Glomerular endothelial cell (primary cell): ENCODE measurements around the gene PHKA2. TPM values are rescaled to one million over a fixed set of nuclear protein-coding genes. Genes with fewer than 3 reads are reported as not detected.
"Not testable (repeated sequence)": the region's sequence is repeated elsewhere in the genome, so short reads cannot be mapped to it uniquely, and the experiment has no call there.

Experiments
- DNase-seq: peaks from one replicate; pipeline ENCODE4 v3.0.0-alpha.2; 2011; ENCODE audit warnings: low read depth, low spot score; ENCODE audit errors: extremely low read depth
- total RNA-seq: library from RNA; depleted of rRNA; stranded (reverse); fragments of >200 nt; gene quantifications from 2 replicates; pipeline ENCODE4 v1.2.3, GENCODE V29; 2015

The PHKA2 gene
- total RNA-seq, 1 donor from 2014 or later, result 6.7 TPM

DNA sequence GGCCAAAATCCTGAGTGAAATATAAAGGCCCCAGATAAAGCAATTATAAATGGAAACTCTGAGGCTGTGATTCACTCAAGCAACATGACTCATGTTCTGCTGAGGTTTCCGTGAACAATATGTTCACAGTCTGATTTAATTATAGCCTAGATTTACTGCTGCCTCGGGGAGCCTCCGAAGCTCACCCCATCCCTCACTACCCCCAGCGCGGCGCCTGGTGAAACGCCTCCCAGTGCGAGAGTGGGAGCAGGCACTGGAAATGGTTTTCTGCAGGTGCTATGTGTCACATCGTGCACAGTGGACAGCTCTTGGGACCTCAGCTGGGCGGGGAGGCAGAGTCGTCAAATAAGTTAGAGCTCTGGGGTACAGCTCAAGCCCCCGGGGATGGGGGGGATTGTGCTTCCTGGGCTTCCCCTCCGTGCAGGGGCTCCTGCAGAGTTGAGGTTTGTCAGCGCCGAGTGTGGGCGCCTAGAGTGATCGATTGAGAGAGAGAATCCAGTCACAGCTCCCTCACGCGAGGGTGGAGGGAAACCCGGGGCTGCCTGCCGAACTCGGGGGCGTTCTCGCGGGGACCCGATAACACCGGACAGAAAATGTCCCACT, 110.6 kb downstream of the PHKA2 start:
- peak; percentile 9 for DNase-seq

- no peak for DNase-seq
Observed at GRCh38 chrX:18872621-18873020, 111.3 kb downstream of the PHKA2 start.

- no peak for DNase-seq
Observed at GRCh38 chrX:18871970-18872369, 111.9 kb downstream of the PHKA2 start.

DNA sequence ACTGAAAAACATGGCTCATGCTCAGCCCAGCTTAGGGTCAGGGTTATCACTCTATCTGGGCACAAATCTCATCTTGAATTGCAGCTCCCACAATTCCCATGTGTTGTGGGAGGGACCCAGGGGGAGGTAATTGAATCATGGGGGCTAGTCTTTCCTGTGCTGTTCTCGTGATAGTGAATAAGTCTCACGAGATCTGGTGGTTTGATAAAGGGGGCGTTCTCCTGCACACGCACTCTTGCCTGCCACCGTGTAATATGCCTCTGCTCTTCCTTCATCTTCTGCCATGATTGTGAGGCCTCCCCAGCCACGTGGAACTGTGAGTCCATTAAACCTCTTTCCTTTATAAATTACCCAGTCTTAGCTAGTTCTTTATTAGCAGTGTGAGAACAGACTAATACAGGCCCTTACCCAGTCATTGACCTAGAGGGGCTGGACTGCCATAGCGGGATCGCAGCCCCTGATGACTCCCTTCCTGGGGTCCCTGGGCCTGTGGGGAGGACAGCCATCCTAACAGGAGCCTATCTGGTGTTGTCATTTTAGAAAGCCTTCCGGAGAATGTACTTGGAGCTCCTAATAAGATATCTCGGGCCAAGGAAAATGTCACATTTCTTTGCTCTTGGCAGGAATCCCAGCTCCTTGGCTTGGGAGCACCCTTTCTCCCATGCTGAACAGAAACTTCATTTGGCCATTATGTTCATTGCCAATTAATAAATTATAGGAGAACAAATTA, 112.6 kb downstream of the PHKA2 start:
- DNase-seq, result no peak

- DNase-seq, result no peak
Observed at GRCh38 chrX:18864390-18864920, 119.5 kb downstream of the PHKA2 start.

- DNase-seq, result no peak
Observed at GRCh38 chrX:18861511-18861910, 122.4 kb downstream of the PHKA2 start.

GRCh38 chrX:18856645-18856997, 127.3 kb downstream of the PHKA2 start:
- no peak for DNase-seq

GRCh38 chrX:18855919-18856644, 127.8 kb downstream of the PHKA2 start:
- DNase-seq, result no peak

DNA sequence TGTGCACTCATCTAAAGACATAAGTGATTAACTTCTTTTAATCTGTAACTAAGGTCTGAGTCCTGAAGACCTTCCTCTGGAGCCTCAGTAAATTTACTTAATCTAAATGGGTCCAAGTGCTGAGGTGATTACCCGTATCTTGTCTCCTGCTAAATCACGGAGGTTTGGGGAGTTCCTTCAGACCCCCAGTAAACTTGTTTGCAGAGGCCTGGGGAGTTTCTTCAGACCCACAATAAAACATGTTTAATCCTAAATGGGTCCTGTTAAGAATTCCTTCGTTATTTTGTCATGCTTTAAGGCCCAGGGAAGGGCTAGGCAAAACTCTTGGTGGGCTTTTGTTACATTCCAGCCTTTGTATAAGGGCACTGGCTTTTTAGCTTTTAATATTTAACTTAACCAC, 136.0 kb downstream of the PHKA2 start:
- not testable (repeated sequence) for DNase-seq

Other genes starting within 250 kb of the PHKA2 start
- not detected in 2 replicates for gene ADGRG2, start 138.4 kb upstream of the PHKA2 start, total RNA-seq